ENCODE results near the gene ENO3. TPM values are rescaled to one million over a fixed set of nuclear protein-coding genes. Genes with fewer than 3 reads are reported as not detected.

The ENO3 gene
- total and polyA plus RNA-seq, 10 of the 15 experiments (the other 5 are each of a cell fraction or from before 2014, with no cell fraction given): 6.8 to 28.4 (median 17.0) TPM

GRCh38 chr17:4945176-4945943, 5.6 kb upstream of the ENO3 start (continued):
- TF ChIP-seq BCLAF1 (IDR thresholded peaks at IDR 0.05): no peak
- peak; percentile 75 for TF ChIP-seq MLLT1 (IDR thresholded peaks at IDR 0.05)
- TF ChIP-seq RCOR1 (conservative IDR thresholded peaks at IDR 0.05; ENCODE audit: low read depth, low read length): no peak
- 0 out of 4 replicates have a peak, but pooled peaks of 1 of the 2 experiments have one; percentile 60 for TF ChIP-seq SRF (IDR thresholded peaks at IDR 0.05; ENCODE audit: low read depth in 2 of 2, low read length in 2 of 2)
- TF ChIP-seq EZH2 (IDR thresholded peaks at IDR 0.05; ENCODE audit: borderline replicate concordance, control insufficient read depth, low read depth, low read length): no peak
- TF ChIP-seq PAX8 (IDR thresholded peaks at IDR 0.05): no peak
- TF ChIP-seq TCF3 (IDR thresholded peaks at IDR 0.05; ENCODE audit: borderline replicate concordance, insufficient read depth, low read depth, low read length): peak; percentile 76
- TF ChIP-seq CBX3 (IDR thresholded peaks at IDR 0.05; ENCODE audit: borderline replicate concordance, low read depth): no peak
- no peak for TF ChIP-seq CBX5 (IDR thresholded peaks at IDR 0.05; ENCODE audit: low read depth)
- no peak for TF ChIP-seq NRF1 (conservative IDR thresholded peaks at IDR 0.05; ENCODE audit: low read depth, low read length)
- no peak; the same call in 1 of the 2 replicates for TF ChIP-seq MXI1 (IDR thresholded peaks at IDR 0.05; ENCODE audit: low read depth, low read length)
- 0 out of 2 replicates have a peak, but pooled peaks have one; percentile 30 for TF ChIP-seq REST (IDR thresholded peaks at IDR 0.05; ENCODE audit: low read depth, low read length)
- no peak for TF ChIP-seq HSF1 (IDR thresholded peaks at IDR 0.05; ENCODE audit: low read depth, low read length)
- TF ChIP-seq ZNF24 (IDR thresholded peaks at IDR 0.05): no peak; the same call in 1 of the 2 replicates
- TF ChIP-seq JUND (IDR thresholded peaks at IDR 0.05; ENCODE audit: low read depth, low read length): peak; percentile 90
- TF ChIP-seq ZNF217 (IDR thresholded peaks at IDR 0.05): no peak
- TF ChIP-seq SMAD1 (IDR thresholded peaks at IDR 0.05; ENCODE audit: low read depth, partially characterized antibody): no peak
- TF ChIP-seq RB1 (IDR thresholded peaks at IDR 0.05; ENCODE audit: borderline replicate concordance): no peak
- TF ChIP-seq KAT2A (conservative IDR thresholded peaks at IDR 0.05; ENCODE audit: control insufficient read depth, low read depth, low read length): no peak
